DND-41 (cell line): ENCODE results near the gene NFIA.

Experiments used
- CTCF ChIP-seq: IDR thresholded peaks from 2 replicates; pipeline ENCODE4 v1.5.1; 2012; ENCODE audit warnings: borderline replicate concordance, low read length, moderate library complexity, mild to moderate bottlenecking; ENCODE audit not compliant: poor library complexity, severe bottlenecking; ENCODE audit errors: extremely low read depth
- EZH2 ChIP-seq: IDR thresholded peaks from 3 replicates; pipeline ENCODE4 v1.6.1; 2012; ENCODE audit warnings: borderline replicate concordance, low read depth, mild to moderate bottlenecking, moderate library complexity, low read length, inconsistent platforms; ENCODE audit not compliant: severe bottlenecking

- TF ChIP-seq CTCF (no peak), EZH2 (no peak)
Observed at GRCh38 chr1:61400997-61401396, 318.6 kb downstream of the NFIA start.
